ENCODE data around the gene APOC4. TPM values are rescaled to one million over a fixed set of nuclear protein-coding genes. Genes with fewer than 3 reads are reported as not detected.

The APOC4 gene
- total RNA-seq (2021), result not detected in 2 replicates
- long read RNA-seq, result 0 reads

GRCh38 chr19:44942067-44942571 is at the start of gene APOC4:
Gene APOC4 (plus strand): TSS chr19:44942237. CDS start chr19:44942278, 41 bp downstream.
- H3K36me3 Mint-ChIP-seq (ENCODE audit: insufficient read depth in 1 of 3, low read depth in 3 of 3), result no peaks in the 10 kb centered on the region
- Histone ChIP-seq H3K9me3 (ENCODE audit: control insufficient read depth, low read depth, low read length) (no peaks in the 10 kb centered on the region), H2BK12ac (ENCODE audit: insufficient read length, low read depth, low read length) (no peak within 1 kb of the TSS), H2BK20ac (ENCODE audit: low read depth, low read length, poor library complexity, severe bottlenecking) (no peak within 1 kb of the TSS), H3K4me2 (ENCODE audit: insufficient read depth, insufficient read length, low read length) (no peak within 1 kb of the TSS), H3K4me1 (ENCODE audit: insufficient read depth, low read length) (no peaks in the 10 kb centered on the region), H3K27me3 (ENCODE audit: insufficient read depth, low read length) (no peaks in the 10 kb centered on the region), H2AFZ (ENCODE audit: low read length) (no peak within 1 kb of the TSS), H4K20me1 (ENCODE audit: control insufficient read depth, insufficient read depth, insufficient read length) (no peaks in the 10 kb centered on the region), H3K14ac (ENCODE audit: insufficient read depth, low read length) (no peak within 1 kb of the TSS), H2BK15ac (ENCODE audit: low read depth, low read length) (no peak within 1 kb of the TSS), H3K79me1 (ENCODE audit: insufficient read depth, low read depth, low read length, poor library complexity, severe bottlenecking) (no peaks in the 10 kb centered on the region), H3K9ac (ENCODE audit: extremely low read depth, insufficient read length, low read length) (no peak within 1 kb of the TSS), H4K5ac (ENCODE audit: insufficient read length, low read depth, low read length) (no peak within 1 kb of the TSS), H3K56ac (ENCODE audit: insufficient read length, low read depth, low read length) (no peak within 1 kb of the TSS), H3T11ph (ENCODE audit: low read length) (no peak within 1 kb of the TSS), H2BK5ac (ENCODE audit: insufficient read length, low read length) (no peak within 1 kb of the TSS), H3K23me2 (ENCODE audit: insufficient read length, low read depth, low read length, poor library complexity, severe bottlenecking) (peaks cover 3% of the 10 kb centered on the region), H3K79me2 (ENCODE audit: insufficient read depth, low read length) (no peaks in the 10 kb centered on the region), H4K91ac (ENCODE audit: insufficient read length, low read depth, low read length) (no peak within 1 kb of the TSS), H2BK120ac (ENCODE audit: low read depth, low read length, poor library complexity, severe bottlenecking) (no peak within 1 kb of the TSS), H3K23ac (ENCODE audit: insufficient read length, low read depth, low read length) (no peak within 1 kb of the TSS), H4K8ac (replicated peaks; ENCODE audit: insufficient read length, low read depth, low read length) (no peak within 1 kb of the TSS), H3K18ac (ENCODE audit: insufficient read length, low read depth, low read length) (no peak within 1 kb of the TSS), H3K4ac (ENCODE audit: low read depth, low read length) (no peak within 1 kb of the TSS), H2AK5ac (ENCODE audit: insufficient read length, low read length) (no peak within 1 kb of the TSS), H3K27ac (ENCODE audit: insufficient read length, low read depth, low read length) (no peak within 1 kb of the TSS)
- H3K27me3 Mint-ChIP-seq (ENCODE audit: low read depth), result peaks cover 2% of the 10 kb centered on the region; the same call in 1 of the 2 replicates
- no peaks in the 10 kb centered on the region for H3K9me3 Mint-ChIP-seq
- H3K27ac Mint-ChIP-seq, result peak within 1 kb of the TSS in 2 of 3 experiments; percentile 69 to 76; a peak in 3 of 7 replicates
- TF ChIP-seq CTCF (conservative IDR thresholded peaks at IDR 0.05), result no peak
- H3K4me3 Mint-ChIP-seq, result peak within 1 kb of the TSS in 1 of 2 experiments; percentile 3; a peak in 1 of 5 replicates
- no peaks in the 10 kb centered on the region for H3K4me1 Mint-ChIP-seq
- DNase-seq, result no peak
- no CpG with 5 or more reads among the region's 14 CpGs for WGBS (ENCODE audit: extremely low coverage, insufficient read length, low lambda C conversion rate)

Data from H9 (cell line).